KMS-11 (cell line): ENCODE results near the gene NCK1.

Experiments
- H2AFZ ChIP-seq: fragments of 200-600 bp; sonication (generic); 2 replicates; pipeline ENCODE4 v1.6.1; 2016; ENCODE audit warnings: antibody characterized with exemption, mixed run types, low read depth
- H3K27ac ChIP-seq: fragments of 200-600 bp; sonication (generic); 2 replicates; pipeline ENCODE4 v1.6.1; 2016; ENCODE audit warnings: mild to moderate bottlenecking, mixed run types
- H3K27me3 ChIP-seq: fragments of 200-600 bp; sonication (generic); 2 replicates; pipeline ENCODE4 v1.6.1; 2017; ENCODE audit warnings: mild to moderate bottlenecking, low read depth, mixed run types, moderate library complexity; ENCODE audit not compliant: insufficient read depth
- H3K36me3 ChIP-seq: fragments of 200-600 bp; sonication (generic); 2 replicates; pipeline ENCODE4 v1.6.1; 2017; ENCODE audit warnings: mild to moderate bottlenecking, mixed run types; ENCODE audit not compliant: insufficient read depth
- H3K4me1 ChIP-seq: fragments of 200-600 bp; sonication (generic); 2 replicates; pipeline ENCODE4 v1.6.1; 2016; ENCODE audit warnings: mild to moderate bottlenecking, low read depth, mixed run types; ENCODE audit not compliant: poor library complexity, severe bottlenecking
- H3K4me2 ChIP-seq: fragments of 200-600 bp; sonication (generic); 2 replicates; pipeline ENCODE4 v1.7.0; 2016; ENCODE audit warnings: mild to moderate bottlenecking, mixed run types
- H3K4me3 ChIP-seq: fragments of 200-600 bp; sonication (generic); IDR thresholded peaks from 2 replicates; pipeline ENCODE4 v1.6.1; 2017; ENCODE audit warnings: low read depth, low read length, mixed read lengths; ENCODE audit not compliant: insufficient read depth
- H3K79me2 ChIP-seq: fragments of 200-600 bp; sonication (generic); 2 replicates; pipeline ENCODE4 v1.6.1; 2016; ENCODE audit warnings: low read depth, mixed run types; ENCODE audit not compliant: insufficient read depth
- H3K9ac ChIP-seq: fragments of 200-600 bp; sonication (generic); 2 replicates; pipeline ENCODE4 v1.6.1; 2016; ENCODE audit warnings: mild to moderate bottlenecking, mixed run types
- H4K20me1 ChIP-seq: fragments of 200-600 bp; sonication (generic); 2 replicates; pipeline ENCODE4 v1.6.1; 2016; ENCODE audit warnings: mild to moderate bottlenecking, mixed run types; ENCODE audit not compliant: insufficient read depth
- CTCF ChIP-seq: fragments of 200-600 bp; sonication (generic); conservative IDR thresholded peaks from 2 replicates; pipeline ENCODE4 v1.6.1; 2017; ENCODE audit warnings: low read depth, mild to moderate bottlenecking, antibody characterized with exemption, low read length, moderate library complexity, mixed read lengths

NCK1 gene

GRCh38 chr3:136903899-136904298, 41.9 kb downstream of the NCK1 start:
- Histone ChIP-seq H2AFZ (no peak overlapping the region), H3K79me2 (peaks cover 94% of the 10 kb centered on the region), H3K9ac (no peak overlapping the region), H3K4me3 (no peak overlapping the region), H3K4me2 (no peak overlapping the region), H4K20me1 (peaks cover 6% of the 10 kb centered on the region; the same call in 1 of the 2 replicates), H3K27ac (no peak overlapping the region), H3K36me3 (no peaks in the 10 kb centered on the region), H3K4me1 (peaks cover 41% of the 10 kb centered on the region), H3K27me3 (no peaks in the 10 kb centered on the region)
- TF ChIP-seq CTCF: no peak

GRCh38 chr3:136904746-136905145, 42.7 kb downstream of the NCK1 start:
- Histone ChIP-seq H3K27ac (no peak overlapping the region), H3K36me3 (no peaks in the 10 kb centered on the region), H3K4me2 (no peak overlapping the region), H3K27me3 (no peaks in the 10 kb centered on the region), H4K20me1 (peaks cover 14% of the 10 kb centered on the region; the same call in 1 of the 2 replicates), H3K4me1 (peaks cover 41% of the 10 kb centered on the region), H3K9ac (no peak overlapping the region), H3K4me3 (no peak overlapping the region), H2AFZ (no peak overlapping the region), H3K79me2 (peaks cover 95% of the 10 kb centered on the region)
- TF ChIP-seq CTCF: no peak

- H3K27ac ChIP-seq: no peak overlapping the region
- no peaks in the 10 kb centered on the region for H3K36me3 ChIP-seq
- no peak overlapping the region for H2AFZ ChIP-seq
- H3K4me2 ChIP-seq: no peak overlapping the region
- peaks cover 14% of the 10 kb centered on the region; the same call in 1 of the 2 replicates for H4K20me1 ChIP-seq
- peaks cover 95% of the 10 kb centered on the region for H3K79me2 ChIP-seq
- TF ChIP-seq CTCF: no peak
- H3K4me1 ChIP-seq: peaks cover 47% of the 10 kb centered on the region
- no peak overlapping the region for H3K9ac ChIP-seq
- H3K4me3 ChIP-seq: no peak overlapping the region
- H3K27me3 ChIP-seq: no peaks in the 10 kb centered on the region
These were observed 43.5 kb downstream of the NCK1 start for GRCh38 chr3:136905549-136905948.

- H4K20me1 ChIP-seq: peaks cover 14% of the 10 kb centered on the region; the same call in 1 of the 2 replicates
These were observed 44.7 kb downstream of the NCK1 start for GRCh38 chr3:136906725-136907124.

More at GRCh38 chr3:136906725-136907124, 44.7 kb downstream of the NCK1 start:
- Histone ChIP-seq H3K4me3 (no peak overlapping the region), H3K36me3 (no peaks in the 10 kb centered on the region), H3K9ac (no peak overlapping the region), H3K4me2 (no peak overlapping the region), H3K27me3 (no peaks in the 10 kb centered on the region), H2AFZ (no peak overlapping the region), H3K79me2 (peaks cover 95% of the 10 kb centered on the region), H3K27ac (no peak overlapping the region), H3K4me1 (peaks cover 47% of the 10 kb centered on the region)
- TF ChIP-seq CTCF: no peak
